Stimulated activated CD4-positive, alpha-beta T cell treated with anti-CD3 and anti-CD28 coated beads, Interleukin-2, amount 100 ng/mL, for 4 hours (primary cell): ENCODE results near the gene RIN1.
"Not testable (repeated sequence)": the region's sequence is repeated elsewhere in the genome, so short reads cannot be mapped to it uniquely, and the experiment has no call there.

Experiments
- DNase-seq: peaks from one replicate; pipeline ENCODE4 v3.0.0-alpha.2; 2020; ENCODE audit warnings: low read depth

Gene RIN1

DNA sequence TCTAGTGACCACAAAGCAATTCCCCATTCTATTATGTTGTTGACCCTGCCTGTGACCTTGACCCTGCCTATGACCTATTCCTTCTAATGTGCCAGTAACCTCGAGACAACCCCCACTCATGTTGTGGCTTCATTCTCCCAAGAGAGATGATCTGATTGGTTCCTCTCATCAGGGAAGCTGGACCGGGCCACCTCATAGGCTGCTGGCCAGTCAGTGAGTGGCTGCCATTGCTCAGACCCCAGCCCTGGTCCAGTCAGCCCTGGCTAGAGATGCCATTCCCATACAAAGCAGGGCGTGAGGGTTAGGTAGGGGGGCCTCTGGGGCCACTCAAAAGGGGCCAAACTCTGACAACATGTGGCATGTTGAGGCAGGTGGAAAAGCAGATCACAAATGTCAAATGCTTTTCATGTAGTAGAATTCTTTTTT lies 23.4 kb upstream of the RIN1 start:
- DNase-seq: no peak

DNA sequence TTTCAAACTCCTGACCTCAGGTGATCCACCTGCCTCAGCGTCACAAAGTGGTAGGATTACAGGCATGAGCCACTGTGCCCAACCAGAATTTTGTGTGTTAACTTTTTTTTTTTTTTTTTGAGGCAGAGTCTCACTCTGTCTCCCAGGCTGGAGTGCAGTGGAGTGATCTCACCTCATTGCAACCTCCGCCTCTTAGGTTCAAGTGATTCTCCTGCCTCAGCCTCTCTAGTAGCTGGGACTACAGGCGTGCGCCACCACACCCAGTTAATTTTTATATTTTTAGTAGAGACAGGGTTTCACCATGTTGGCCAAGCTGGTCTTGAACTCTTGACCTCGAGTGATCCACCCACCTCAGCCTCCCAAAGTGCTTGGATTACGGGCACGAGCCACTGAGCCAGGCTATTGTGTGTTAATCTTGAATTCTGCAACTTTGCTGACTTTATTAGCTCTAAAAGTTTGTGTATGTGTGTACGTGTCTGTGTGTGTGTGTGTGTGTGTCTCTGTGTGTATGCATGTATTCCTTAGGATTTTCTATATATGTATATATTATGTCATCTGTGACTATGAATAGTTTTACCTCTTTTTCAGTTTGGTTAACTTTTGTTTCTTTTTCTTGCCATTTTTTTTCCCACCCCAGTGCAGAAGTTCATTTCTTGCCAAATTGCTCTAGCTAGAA lies 14.5 kb upstream of the RIN1 start:
- not testable (repeated sequence) for DNase-seq

GRCh38 chr11:66349084-66349386 lies 12.8 kb upstream of the RIN1 start:
- no peak for DNase-seq

DNA sequence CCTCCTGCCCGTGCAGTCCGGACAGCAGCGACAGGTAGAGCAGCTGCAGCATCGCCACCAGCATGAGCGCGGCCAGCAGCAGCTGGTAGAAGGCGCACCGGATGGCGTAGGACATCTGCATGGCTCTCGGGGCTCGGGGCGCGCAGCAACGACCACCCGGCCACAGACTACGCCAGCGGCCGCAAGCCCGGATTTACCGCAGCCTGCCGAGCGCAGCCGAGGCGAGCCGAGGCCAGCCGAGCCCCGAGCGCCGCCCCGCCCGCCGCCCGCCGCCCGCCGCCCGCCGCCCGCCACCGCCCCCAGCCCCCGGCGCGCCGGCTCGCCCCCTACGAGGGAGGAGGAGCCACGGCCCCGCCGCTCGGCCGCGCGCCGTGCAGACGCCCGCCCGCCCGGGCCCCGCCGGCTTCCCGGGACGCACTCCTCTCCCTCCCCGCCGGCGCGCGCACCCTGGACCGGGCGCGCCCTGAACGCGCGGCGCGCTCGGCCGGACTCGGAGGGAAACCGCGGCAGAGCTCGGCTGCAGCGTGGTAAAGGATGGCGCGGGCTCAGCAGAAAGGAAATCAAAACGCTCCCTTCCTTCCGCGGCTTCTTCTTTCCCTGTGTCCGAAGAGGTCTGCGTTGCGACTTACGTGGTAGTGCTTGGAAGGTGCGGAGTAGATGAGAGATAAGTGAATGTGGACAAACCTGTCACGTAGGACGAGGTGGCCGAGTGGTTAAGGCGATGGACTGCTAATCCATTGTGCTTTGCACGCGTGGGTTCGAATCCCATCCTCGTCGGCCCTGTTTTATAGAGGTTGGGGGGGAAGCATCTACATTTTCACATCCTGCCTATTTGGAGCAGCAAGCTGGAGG lies 11.4 kb upstream of the RIN1 start, which contains the start of gene B4GAT1:
TSS of gene B4GAT1 (minus strand) at position 205 of the 852 bp plus-strand sequence. CDS start at position 121, 84 bp downstream.
- DNase-seq: peak; percentile 72

- no peak for DNase-seq
These were observed 10.5 kb upstream of the RIN1 start for GRCh38 chr11:66346476-66347424.

- no peak for DNase-seq
These were observed 9.0 kb upstream of the RIN1 start for GRCh38 chr11:66345316-66345649.

- peak; percentile 95 for DNase-seq
These were observed 8.5 kb upstream of the RIN1 start, which contains the start of gene BRMS1 for GRCh38 chr11:66344550-66345315. Gene BRMS1, minus strand, starts transcription at chr11:66345104. Its CDS starts 2,870 bp downstream, at chr11:66342234.

DNA sequence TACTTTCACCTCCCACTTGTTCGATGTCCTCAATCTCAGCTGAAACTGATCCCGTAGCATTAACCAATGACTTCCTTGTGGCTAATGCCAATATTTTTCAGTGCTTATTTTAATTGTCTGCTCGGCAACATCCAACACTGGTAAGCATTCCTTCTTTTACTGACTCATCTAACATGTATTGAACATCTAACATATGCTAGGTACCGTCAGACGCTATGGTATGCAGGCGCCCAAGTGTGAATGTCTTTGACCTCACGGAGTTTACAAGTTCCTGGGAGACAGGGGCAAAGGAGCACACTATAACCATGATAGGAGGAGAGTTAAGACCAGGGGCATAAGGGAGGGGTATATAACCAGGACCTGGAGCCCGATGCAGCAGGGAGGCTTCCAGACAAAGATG lies 6.9 kb upstream of the RIN1 start:
- no peak for DNase-seq

- DNase-seq: no peak
These were observed 5.4 kb upstream of the RIN1 start for GRCh38 chr11:66341502-66342126.

- no peak for DNase-seq
These were observed 4.6 kb upstream of the RIN1 start for GRCh38 chr11:66340596-66341501.

- DNase-seq: no peak
These were observed 3.7 kb upstream of the RIN1 start for GRCh38 chr11:66339686-66340483.

GRCh38 chr11:66339162-66339675 lies 3.0 kb upstream of the RIN1 start:
- DNase-seq: no peak

DNA sequence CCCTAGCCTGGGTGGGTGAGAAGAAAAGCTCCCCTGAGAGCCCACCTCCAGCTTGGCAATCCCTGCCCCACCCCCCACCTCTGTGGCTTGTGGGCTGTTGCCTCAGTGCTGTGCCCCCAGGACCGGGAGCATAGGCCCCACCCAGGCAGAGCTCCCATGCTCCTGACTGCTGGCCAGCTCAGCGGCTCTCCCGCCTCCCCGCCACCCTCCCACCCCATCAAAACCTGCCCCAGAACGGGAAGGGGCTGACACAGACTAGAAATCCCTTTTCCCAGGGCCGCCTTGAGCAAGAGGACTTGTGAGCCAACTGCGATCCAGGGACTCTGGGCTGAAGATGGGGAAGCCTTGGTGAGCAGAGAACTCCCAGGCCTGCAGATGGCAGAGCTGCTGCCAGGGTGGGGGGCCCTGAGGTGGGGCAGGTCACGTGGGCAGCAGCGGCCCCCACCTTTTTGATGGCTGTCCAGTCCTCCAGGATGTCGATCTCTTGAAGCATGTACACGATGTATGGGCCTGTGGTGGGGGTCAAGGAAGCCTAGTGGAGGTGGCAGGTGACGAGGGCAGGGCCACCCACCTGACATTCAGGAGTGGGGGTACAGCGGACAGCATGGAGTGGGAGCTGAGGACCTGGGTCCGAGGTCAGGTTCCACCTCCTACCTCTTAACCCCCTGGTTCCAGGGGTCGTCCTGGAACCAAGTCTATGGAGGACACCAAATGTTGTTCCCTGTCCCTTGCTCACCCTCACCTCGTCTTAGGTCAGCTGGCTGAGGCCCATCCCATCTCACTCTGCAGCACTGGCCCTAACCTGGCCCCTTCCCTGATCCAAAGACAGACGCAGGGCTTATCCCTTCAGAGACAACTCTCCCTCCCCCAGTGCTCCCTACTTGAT lies 2.3 kb upstream of the RIN1 start:
- DNase-seq: no peak

GRCh38 chr11:66337103-66337899 lies 1.1 kb upstream of the RIN1 start:
- DNase-seq: no peak

DNA sequence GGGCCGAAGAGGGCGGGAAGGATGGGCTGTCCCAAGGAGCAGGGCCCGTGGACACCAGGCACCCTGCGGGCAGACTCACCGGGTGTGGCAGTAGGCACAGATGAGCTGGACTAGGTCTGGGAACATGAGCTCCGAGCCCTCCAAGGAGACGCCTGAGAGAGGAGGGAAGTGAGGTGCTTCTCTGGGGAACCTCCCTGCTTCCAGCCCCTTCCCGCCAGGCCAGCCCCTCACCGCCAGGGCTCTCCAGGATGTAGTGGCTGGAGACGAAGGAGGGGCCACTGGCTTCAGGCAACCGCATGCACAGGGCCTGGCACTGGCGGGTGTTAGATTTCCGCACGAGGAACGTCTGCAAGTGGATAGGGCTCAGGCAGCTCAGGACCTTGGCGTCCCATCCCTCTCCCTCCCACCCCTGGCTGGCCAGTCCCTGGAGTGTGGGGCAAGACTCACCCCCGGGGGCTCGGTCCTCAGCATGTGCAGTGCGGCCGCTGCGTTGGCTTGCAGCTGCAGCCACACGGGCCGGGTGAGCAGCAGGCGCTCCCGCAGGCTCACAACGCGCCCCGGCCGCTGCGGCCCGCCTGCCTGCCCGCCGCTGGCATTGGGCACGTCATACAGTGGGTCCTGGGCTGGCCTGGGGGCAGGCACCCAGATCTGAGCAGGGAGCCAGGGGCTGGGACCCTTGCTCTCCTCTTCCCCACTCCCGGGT lies 552 bp downstream of the RIN1 start:
- DNase-seq: no peak
